Measurements from ENCODE around the gene TTC39C. TPM values are rescaled to one million over a fixed set of nuclear protein-coding genes. Genes with fewer than 3 reads are reported as not detected.
A peak's percentile ranks its signal among the peaks of the same experiment; 100 is the strongest.

TTC39C gene
- total and polyA plus RNA-seq, 2 of the 8 experiments (the other 6 are each of a cell fraction or from before 2014, with no cell fraction given) = 8.1 to 79.1 TPM

DNA sequence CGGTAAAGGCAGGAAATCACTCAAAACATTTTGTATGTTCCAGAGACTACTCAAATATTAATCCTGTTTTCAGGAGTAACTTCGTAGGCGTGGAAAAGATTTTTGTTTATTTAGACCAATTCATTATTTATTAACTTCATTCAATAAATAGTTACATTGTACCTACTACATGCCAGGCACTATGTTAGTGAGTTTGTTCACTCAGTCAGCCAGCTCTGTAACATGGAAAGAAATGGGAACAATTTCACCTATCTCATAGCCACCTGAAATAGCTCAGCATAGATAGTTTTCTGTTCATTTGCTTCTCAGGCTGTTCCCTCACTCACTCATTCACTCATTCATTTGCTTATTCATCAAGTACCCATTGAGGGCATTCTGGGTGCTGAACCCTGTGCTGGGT, 34.6 kb downstream of the TTC39C start:
- no peak overlapping the region for H3K9ac ChIP-seq (replicated peaks in 1 of 4; ENCODE audit: extremely low read depth in 1 of 4, low read depth in 3 of 4, low read length in 3 of 4)
- no peaks in the 10 kb centered on the region for H3K27me3 ChIP-seq (replicated peaks in 1 of 4; ENCODE audit: control insufficient read depth in 3 of 4, extremely low read depth in 1 of 4, insufficient read depth in 3 of 4, low read length in 3 of 4)
- no peaks in the 10 kb centered on the region for H3K23me2 ChIP-seq (ENCODE audit: low read depth, low read length)
- ChIA-PET POLR2A (ENCODE audit: partially characterized antibody) (interaction anchor here (0.6 kb wide), 1 partner anchor 10 kb away, joined by 3 read pairs; no protein-coding TSS in a partner anchor), CTCF (ENCODE audit: partially characterized antibody) (no interaction called here)
- WGBS, 2 experiments (ENCODE audit: extremely low coverage in 1 of 2, insufficient coverage in 1 of 2, insufficient read length in 1 of 2, insufficient replicate concordance in 2 of 2, low coverage in 1 of 2, low lambda C conversion rate in 2 of 2, missing lambda C conversion rate in 1 of 2) = 90% methylated on average over 3 of the region's 3 CpGs; no CpG with 5 or more reads in 1 of the 2 experiments
- H2BK120ac ChIP-seq (replicated peaks; ENCODE audit: low read depth, low read length) = no peak overlapping the region
- no peak overlapping the region for H3K18ac ChIP-seq (ENCODE audit: extremely low read depth, low read length)
- no peak overlapping the region for H2BK15ac ChIP-seq (ENCODE audit: low read length)
- H3K56ac ChIP-seq (replicated peaks; ENCODE audit: insufficient read length, low read depth, low read length) = no peak overlapping the region
- no peak overlapping the region for H4K8ac ChIP-seq (ENCODE audit: extremely low read depth, insufficient read depth, low read length)
- TF ChIP-seq RXRA (IDR thresholded peaks at IDR 0.05; ENCODE audit: insufficient read depth, low read depth, low read length) = no peak
- TF ChIP-seq EZH2 (IDR thresholded peaks at IDR 0.05; ENCODE audit: low read depth, low read length, severe bottlenecking) = no peak
- no peak for TF ChIP-seq CHD2 (IDR thresholded peaks at IDR 0.05; ENCODE audit: low read length)
- TF ChIP-seq, protein P1, sequence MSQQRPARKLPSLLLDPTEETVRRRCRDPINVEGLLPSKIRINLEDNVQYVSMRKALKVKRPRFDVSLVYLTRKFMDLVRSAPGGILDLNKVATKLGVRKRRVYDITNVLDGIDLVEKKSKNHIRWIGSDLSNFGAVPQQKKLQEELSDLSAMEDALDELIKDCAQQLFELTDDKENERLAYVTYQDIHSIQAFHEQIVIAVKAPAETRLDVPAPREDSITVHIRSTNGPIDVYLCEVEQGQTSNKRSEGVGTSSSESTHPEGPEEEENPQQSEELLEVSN (IDR thresholded peaks at IDR 0.05) = no peak
- no peak for TF ChIP-seq KDM4A (IDR thresholded peaks at IDR 0.05; ENCODE audit: low read depth, low read length, severe bottlenecking)
- no peak for TF ChIP-seq SIX5 (IDR thresholded peaks at IDR 0.05; ENCODE audit: low read depth, low read length)
- FAIRE-seq (no peak), DNase-seq (ENCODE audit: low read depth in 1 of 2, low spot score in 2 of 2) (no peak)
- no peak overlapping the region for H3K27ac ChIP-seq (ENCODE audit: low read depth, low read length)
- peaks cover 0 to 20% of the 10 kb centered on the region in 2 experiments; a peak in 2 of 4 replicates for H3K79me2 ChIP-seq (ENCODE audit: control insufficient read depth in 1 of 2, insufficient read depth in 2 of 2, low read length in 2 of 2)
- no peak overlapping the region for H3K4ac ChIP-seq (replicated peaks; ENCODE audit: insufficient read length, low read depth, low read length)
- H2BK5ac ChIP-seq (ENCODE audit: low read depth, low read length) = no peak overlapping the region
- no peaks in the 10 kb centered on the region for H3K36me3 ChIP-seq (ENCODE audit: control insufficient read depth in 2 of 4, insufficient read depth in 4 of 4, low read length in 3 of 4)
- peak overlapping the region; percentile 59 for H3K23ac ChIP-seq (ENCODE audit: insufficient read length)
- no peak overlapping the region for H3K4me2 ChIP-seq (ENCODE audit: insufficient read depth in 1 of 2, low read depth in 2 of 2, low read length in 2 of 2)
- H2AFZ ChIP-seq (ENCODE audit: low read length) = no peak overlapping the region
- no peak overlapping the region for H2AK5ac ChIP-seq (ENCODE audit: low read depth, low read length)
- H4K20me1 ChIP-seq (replicated peaks in 1 of 2; ENCODE audit: control insufficient read depth in 1 of 2, insufficient read depth in 2 of 2, low read length in 2 of 2) = peaks cover 0 to 5% of the 10 kb centered on the region in 2 experiments
- H2BK20ac ChIP-seq (ENCODE audit: low read length) = no peak overlapping the region
- H3K9me3 ChIP-seq (ENCODE audit: insufficient read depth in 2 of 2, low read depth in 1 of 2, low read length in 1 of 2) = no peaks in the 10 kb centered on the region
- H4K91ac ChIP-seq (replicated peaks; ENCODE audit: insufficient read length, low read length) = no peak overlapping the region
- H3K79me1 ChIP-seq (ENCODE audit: low read depth, low read length) = peaks cover 5% of the 10 kb centered on the region
- H4K5ac ChIP-seq (ENCODE audit: insufficient read length, low read depth, low read length) = no peak overlapping the region
- no peak overlapping the region for H2BK12ac ChIP-seq (ENCODE audit: low read depth, low read length)
- H3K14ac ChIP-seq (ENCODE audit: insufficient read length) = no peak overlapping the region
- H3K4me3 ChIP-seq (ENCODE audit: extremely low read depth in 1 of 4, insufficient read depth in 2 of 4, low read depth in 3 of 4, low read length in 4 of 4) = no peak overlapping the region
- H3K4me1 ChIP-seq (replicated peaks in 1 of 4; ENCODE audit: control insufficient read depth in 3 of 4, insufficient read depth in 4 of 4, low read length in 3 of 4) = 0 out of 7 replicates have a peak, but pooled peaks cover 0 to 2% (median 0%) of the 10 kb centered on the region in 4 experiments

Measured in H1 (cell line).